Gastrocnemius medialis (tissue), 4 donors: Measurements from ENCODE around the gene NOLC1. TPM values are rescaled to one million over a fixed set of nuclear protein-coding genes. Genes with fewer than 3 reads are reported as not detected.

ENCODE experiments used
- ATAC-seq, 2 donors: fragments of 150-250 bp; one replicate each; pipeline ENCODE4 v1.9.1; 2016
- DNase-seq, 2 donors: peaks; one replicate each; pipeline ENCODE4 v3.0.0-alpha.2; 2019
- H3K27ac ChIP-seq, 4 donors: fragments of 200-600 bp; sonication (generic); 1 replicate in 1 of 4; 2 replicates in 3 of 4; pipeline ENCODE4 v1.5.1; 2016 to 2018; ENCODE audit warnings: mild to moderate bottlenecking in 2 of 4, moderate library complexity in 1 of 4
- H3K27me3 ChIP-seq, 3 donors: fragments of 200-600 bp; sonication (generic) in 2 of 3; 1 replicate in 1 of 3; 2 replicates in 2 of 3; pipeline versions ENCODE4 v1.5.1 to v1.6.0; 2016 to 2019; ENCODE audit warnings: mild to moderate bottlenecking in 1 of 3, moderate library complexity in 1 of 3
- H3K36me3 ChIP-seq, 2 donors: fragments of 200-600 bp; sonication (generic) in 1 of 2; one replicate each; pipeline ENCODE4 v1.5.1; 2017 to 2018
- H3K4me1 ChIP-seq, 2 donors: fragments of 200-600 bp; sonication (generic) in 1 of 2; one replicate each; pipeline ENCODE4 v1.5.1; 2016 to 2017; ENCODE audit warnings: mild to moderate bottlenecking in 2 of 2
- H3K4me3 ChIP-seq, 4 donors: fragments of 200-600 bp; sonication (generic) in 3 of 4; 1 replicate in 1 of 4; 2 replicates in 3 of 4; pipeline ENCODE4 v1.5.1; 2016 to 2019; ENCODE audit warnings: mild to moderate bottlenecking in 2 of 4
- H3K9me3 ChIP-seq, 3 donors: fragments of 200-600 bp; sonication (generic) in 2 of 3; 1 replicate in 1 of 3; 2 replicates in 2 of 3; pipeline ENCODE4 v1.5.1; 2016 to 2019
- CTCF ChIP-seq, 5 experiments: fragments of 450-650 bp in 3 of 5; fragments of 200-600 bp in 2 of 5; sonication (generic) in 2 of 5; IDR thresholded peaks in 4 of 5; conservative IDR thresholded peaks in 1 of 5; 1 replicate in 4 of 5; 2 replicates in 1 of 5; pipeline ENCODE4 v1.5.1; 2016 to 2019; ENCODE audit warnings: antibody characterized with exemption in 5 of 5, mild to moderate bottlenecking in 3 of 5, moderate library complexity in 3 of 5
- POLR2A ChIP-seq, 2 donors: fragments of 450-650 bp; IDR thresholded peaks; one replicate each; pipeline ENCODE4 v1.6.1; 2017; ENCODE audit warnings: antibody characterized with exemption in 2 of 2, mild to moderate bottlenecking in 2 of 2, moderate library complexity in 2 of 2
- in situ Hi-C, 4 donors: fragments of 200-750 bp; cut with MboI; loops; one replicate each; pipeline versions ENCODE4 v1.15.0 to v1.8.0; 2017; ENCODE audit warnings: low sequenced_read_pairs in 4 of 4
- intact Hi-C: fragments of 100-400 bp; cut with DNase I; formaldehyde crosslinking; loops from one replicate; pipeline ENCODE4 v1.15.1; 2023; ENCODE audit warnings: low total_unique reads
- total RNA-seq, 4 donors: library from RNA; depleted of rRNA; stranded (reverse); fragments of >200 nt; gene quantifications; one replicate each; pipeline versions ENCODE4 v1.1.0 to v1.2.3, GENCODE V29; 2016

The NOLC1 gene
- total RNA-seq, 4 donors from 2014 or later: 37.2 to 76.7 (median 71.1) TPM

GRCh38 chr10:102141583-102142107 is 10.5 kb upstream of the NOLC1 start:
- no peaks in the 10 kb centered on the region for H3K27me3 ChIP-seq
- TF ChIP-seq POLR2A (IDR thresholded peaks at IDR 0.05): no peak
- TF ChIP-seq CTCF (IDR thresholded peaks at IDR 0.05 in 4 of 5, conservative IDR thresholded peaks at IDR 0.05 in 1 of 5): no peak
- no peak for ATAC-seq

GRCh38 chr10:102146971-102147428 is 5.2 kb upstream of the NOLC1 start:
- intact Hi-C loops: no loop called here
- no peak overlapping the region for H3K27ac ChIP-seq
- DNase-seq (no peak), ATAC-seq (no peak)
- in situ Hi-C loops: no loop called here
- peaks cover 0 to 71% of the 10 kb centered on the region in 2 donors for H3K36me3 ChIP-seq
- H3K27me3 ChIP-seq: no peaks in the 10 kb centered on the region
- no peaks in the 10 kb centered on the region for H3K9me3 ChIP-seq
- H3K4me1 ChIP-seq: peaks cover 3% of the 10 kb centered on the region in 2 donors
- H3K4me3 ChIP-seq: no peak overlapping the region
- TF ChIP-seq CTCF (IDR thresholded peaks at IDR 0.05 in 4 of 5, conservative IDR thresholded peaks at IDR 0.05 in 1 of 5): no peak
- no peak for TF ChIP-seq POLR2A (IDR thresholded peaks at IDR 0.05)

More at GRCh38 chr10:102141583-102142107, 10.5 kb upstream of the NOLC1 start:
- H3K4me3 ChIP-seq: no peak overlapping the region
- H3K9me3 ChIP-seq: no peaks in the 10 kb centered on the region
- intact Hi-C loops: no loop called here
- peaks cover 0 to under 1% of the 10 kb centered on the region in 2 donors for H3K4me1 ChIP-seq
- in situ Hi-C loops: no loop called here
- DNase-seq: no peak
- H3K36me3 ChIP-seq: peaks cover 0 to 84% of the 10 kb centered on the region in 2 donors
- H3K27ac ChIP-seq: no peak overlapping the region

- in situ Hi-C loops: no loop called here
- TF ChIP-seq POLR2A (IDR thresholded peaks at IDR 0.05) (no peak), CTCF (IDR thresholded peaks at IDR 0.05 in 4 of 5, conservative IDR thresholded peaks at IDR 0.05 in 1 of 5) (no peak)
- H3K4me1 ChIP-seq: peaks cover 3% of the 10 kb centered on the region in 2 donors
- H3K4me3 ChIP-seq: no peak overlapping the region
- H3K9me3 ChIP-seq: no peaks in the 10 kb centered on the region
- DNase-seq (no peak), ATAC-seq (no peak)
- H3K36me3 ChIP-seq: peaks cover 0 to 68% of the 10 kb centered on the region in 2 donors
- H3K27ac ChIP-seq: no peak overlapping the region
- H3K27me3 ChIP-seq: no peaks in the 10 kb centered on the region
- intact Hi-C loops: no loop called here
Measured at GRCh38 chr10:102147561-102147960, 4.6 kb upstream of the NOLC1 start.

- H3K36me3 ChIP-seq: peaks cover 0 to 61% of the 10 kb centered on the region in 2 donors
- ATAC-seq (no peak), DNase-seq (no peak)
- H3K4me1 ChIP-seq: peaks cover 8% of the 10 kb centered on the region in 2 donors
- intact Hi-C loops (no loop called here), in situ Hi-C loops (no loop called here)
- H3K27me3 ChIP-seq: no peaks in the 10 kb centered on the region
- no peak overlapping the region for H3K27ac ChIP-seq
- no peaks in the 10 kb centered on the region for H3K9me3 ChIP-seq
- no peak for TF ChIP-seq POLR2A (IDR thresholded peaks at IDR 0.05)
- no peak for TF ChIP-seq CTCF (IDR thresholded peaks at IDR 0.05 in 4 of 5, conservative IDR thresholded peaks at IDR 0.05 in 1 of 5)
- H3K4me3 ChIP-seq: no peak overlapping the region
Measured at GRCh38 chr10:102148275-102148674, 3.9 kb upstream of the NOLC1 start.
